Upper lobe of left lung (tissue), 4 donors: Measurements from ENCODE around the gene PRLH.

Source experiments
- CTCF ChIP-seq, 6 experiments: fragments of 450-650 bp in 4 of 6; fragments of 200-600 bp in 2 of 6; sonication (generic) in 2 of 6; IDR thresholded peaks; one replicate each; pipeline ENCODE4 v1.5.1; 2016 to 2019; ENCODE audit warnings: antibody characterized with exemption in 6 of 6
- POLR2A ChIP-seq, 4 donors: fragments of 450-650 bp; IDR thresholded peaks; one replicate each; pipeline ENCODE4 v1.5.1; 2016 to 2017; ENCODE audit warnings: antibody characterized with exemption in 4 of 4, mild to moderate bottlenecking in 2 of 4

GRCh38 chr2:237555560-237555959 lies 10.8 kb upstream of the PRLH start:
- TF ChIP-seq CTCF (IDR thresholded peaks at IDR 0.05) (no peak), POLR2A (IDR thresholded peaks at IDR 0.05) (no peak)
